Measurements from ENCODE around the gene RGS6. TPM values are rescaled to one million over a fixed set of nuclear protein-coding genes. Genes with fewer than 3 reads are reported as not detected.
"Not testable (repeated sequence)": the region's sequence is repeated elsewhere in the genome, so short reads cannot be mapped to it uniquely, and the experiment has no call there.

The RGS6 gene
- total RNA-seq (2022) = not detected in 2 replicates
- Bru-seq, nascent RNA = percentile 3 among the genes with signal in this experiment
- BruChase-seq, experiment 1, labeled RNA remaining after a 6-hour chase = percentile 3 among the genes with signal in this experiment
- percentile 3 among the genes with signal in this experiment for BruChase-seq, experiment 2, labeled RNA remaining after a 2-hour chase
- long read RNA-seq = 0 reads

DNA sequence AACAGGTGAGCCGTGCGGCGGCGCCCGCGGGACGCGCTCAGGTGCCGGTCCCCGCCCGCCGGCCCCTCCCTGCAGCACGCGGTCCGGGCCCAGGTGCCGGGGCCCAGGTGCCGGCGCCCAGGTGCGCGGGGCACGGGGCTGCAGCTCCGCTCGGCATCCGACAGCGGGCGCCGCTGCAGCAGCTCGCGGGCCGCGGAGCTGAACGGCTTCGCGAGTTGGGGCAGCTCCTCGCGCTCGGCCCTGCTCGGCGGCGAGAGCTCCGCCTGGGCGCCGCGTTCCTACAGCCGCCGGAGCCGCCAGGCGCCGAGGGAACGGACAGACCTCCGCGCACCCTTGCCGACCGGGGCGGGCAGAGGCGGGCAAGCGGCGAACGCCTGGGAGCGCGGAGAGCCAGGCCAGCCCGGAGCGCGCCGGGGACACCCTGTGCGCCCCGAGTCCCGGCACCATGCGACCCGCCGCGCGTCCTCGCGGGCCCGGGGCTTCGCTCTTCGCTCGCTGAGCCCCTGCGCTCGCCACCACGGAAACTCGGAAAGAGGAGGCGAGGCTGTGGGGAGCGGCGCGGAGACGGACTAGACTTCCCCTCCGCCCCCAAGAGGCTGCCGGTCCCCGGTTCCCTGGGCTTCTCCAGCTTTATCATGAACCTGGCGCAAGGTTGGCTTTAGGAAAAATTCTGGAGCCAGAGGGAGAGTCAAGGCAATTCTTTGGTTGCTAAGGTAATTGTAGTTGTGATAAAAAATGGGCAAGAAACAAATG lies at the start of gene RGS6:
Gene RGS6, plus strand, starts transcription at position 201 of the 753 bp plus-strand sequence.
- intact Hi-C loops (cut with micrococcal nuclease; ENCODE audit: unreplicated experiment) = no loop called here
- H3K36me3 Mint-ChIP-seq (ENCODE audit: insufficient read depth, unreplicated experiment) = no peaks in the 10 kb centered on the region
- CTCF ChIA-PET = interaction anchor here (0.6 to 0.7 kb wide), 2 partner anchors 179 to 771 kb away, joined by 3 to 4 read pairs; no protein-coding TSS in a partner anchor
- BruUV-seq (replicated peaks) = no TSS peak
- H3K9me3 Mint-ChIP-seq (ENCODE audit: low read depth, unreplicated experiment) = no peaks in the 10 kb centered on the region
- DNase-seq = peak; percentile 70
- peak within 1 kb of the TSS; percentile 41 for H3K4me3 Mint-ChIP-seq (ENCODE audit: low read depth, unreplicated experiment)
- H3K27me3 Mint-ChIP-seq (ENCODE audit: unreplicated experiment) = peaks cover 56% of the 10 kb centered on the region
- H3K27ac Mint-ChIP-seq (ENCODE audit: unreplicated experiment) = no peak within 1 kb of the TSS
- TF ChIP-seq, protein P1, sequence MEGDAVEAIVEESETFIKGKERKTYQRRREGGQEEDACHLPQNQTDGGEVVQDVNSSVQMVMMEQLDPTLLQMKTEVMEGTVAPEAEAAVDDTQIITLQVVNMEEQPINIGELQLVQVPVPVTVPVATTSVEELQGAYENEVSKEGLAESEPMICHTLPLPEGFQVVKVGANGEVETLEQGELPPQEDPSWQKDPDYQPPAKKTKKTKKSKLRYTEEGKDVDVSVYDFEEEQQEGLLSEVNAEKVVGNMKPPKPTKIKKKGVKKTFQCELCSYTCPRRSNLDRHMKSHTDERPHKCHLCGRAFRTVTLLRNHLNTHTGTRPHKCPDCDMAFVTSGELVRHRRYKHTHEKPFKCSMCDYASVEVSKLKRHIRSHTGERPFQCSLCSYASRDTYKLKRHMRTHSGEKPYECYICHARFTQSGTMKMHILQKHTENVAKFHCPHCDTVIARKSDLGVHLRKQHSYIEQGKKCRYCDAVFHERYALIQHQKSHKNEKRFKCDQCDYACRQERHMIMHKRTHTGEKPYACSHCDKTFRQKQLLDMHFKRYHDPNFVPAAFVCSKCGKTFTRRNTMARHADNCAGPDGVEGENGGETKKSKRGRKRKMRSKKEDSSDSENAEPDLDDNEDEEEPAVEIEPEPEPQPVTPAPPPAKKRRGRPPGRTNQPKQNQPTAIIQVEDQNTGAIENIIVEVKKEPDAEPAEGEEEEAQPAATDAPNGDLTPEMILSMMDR (IDR thresholded peaks at IDR 0.05; ENCODE audit: unreplicated experiment) = no peak
- H3K4me1 Mint-ChIP-seq (ENCODE audit: low read depth, unreplicated experiment) = peaks cover 8% of the 10 kb centered on the region

GRCh38 chr14:71883094-71883493 lies 49.1 kb upstream of the RGS6 start:
- intact Hi-C loops (cut with micrococcal nuclease; ENCODE audit: unreplicated experiment) = no loop called here
- TF ChIP-seq, protein P1 (IDR thresholded peaks at IDR 0.05; ENCODE audit: unreplicated experiment) = no peak
- no peak overlapping the region for H3K4me3 Mint-ChIP-seq (ENCODE audit: low read depth, unreplicated experiment)
- H3K27me3 Mint-ChIP-seq (ENCODE audit: unreplicated experiment) = peaks cover 52% of the 10 kb centered on the region
- CTCF ChIA-PET = interaction anchor here (0.6 kb wide), 1 partner anchor 1075 kb away, joined by 5 read pairs; no protein-coding TSS in a partner anchor
- no peak for DNase-seq
- H3K36me3 Mint-ChIP-seq (ENCODE audit: insufficient read depth, unreplicated experiment) = no peaks in the 10 kb centered on the region
- no TSS peak for BruUV-seq (replicated peaks)
- no peaks in the 10 kb centered on the region for H3K9me3 Mint-ChIP-seq (ENCODE audit: low read depth, unreplicated experiment)
- H3K27ac Mint-ChIP-seq (ENCODE audit: unreplicated experiment) = no peak overlapping the region
- H3K4me1 Mint-ChIP-seq (ENCODE audit: low read depth, unreplicated experiment) = no peaks in the 10 kb centered on the region

- TF ChIP-seq, protein P1 (IDR thresholded peaks at IDR 0.05; ENCODE audit: unreplicated experiment) = no peak
- no peaks in the 10 kb centered on the region for H3K4me1 Mint-ChIP-seq (ENCODE audit: low read depth, unreplicated experiment)
- no peak overlapping the region for H3K27ac Mint-ChIP-seq (ENCODE audit: unreplicated experiment)
- H3K27me3 Mint-ChIP-seq (ENCODE audit: unreplicated experiment) = peaks cover 74% of the 10 kb centered on the region
- H3K36me3 Mint-ChIP-seq (ENCODE audit: insufficient read depth, unreplicated experiment) = no peaks in the 10 kb centered on the region
- H3K9me3 Mint-ChIP-seq (ENCODE audit: low read depth, unreplicated experiment) = peaks cover 3% of the 10 kb centered on the region
- no peak for DNase-seq
- no peak overlapping the region for H3K4me3 Mint-ChIP-seq (ENCODE audit: low read depth, unreplicated experiment)
- no TSS peak for BruUV-seq (replicated peaks)
- intact Hi-C loops (cut with micrococcal nuclease; ENCODE audit: unreplicated experiment) = no loop called here
- CTCF ChIA-PET = no interaction called here
Observed at GRCh38 chr14:71885301-71885700, 46.9 kb upstream of the RGS6 start.

DNA sequence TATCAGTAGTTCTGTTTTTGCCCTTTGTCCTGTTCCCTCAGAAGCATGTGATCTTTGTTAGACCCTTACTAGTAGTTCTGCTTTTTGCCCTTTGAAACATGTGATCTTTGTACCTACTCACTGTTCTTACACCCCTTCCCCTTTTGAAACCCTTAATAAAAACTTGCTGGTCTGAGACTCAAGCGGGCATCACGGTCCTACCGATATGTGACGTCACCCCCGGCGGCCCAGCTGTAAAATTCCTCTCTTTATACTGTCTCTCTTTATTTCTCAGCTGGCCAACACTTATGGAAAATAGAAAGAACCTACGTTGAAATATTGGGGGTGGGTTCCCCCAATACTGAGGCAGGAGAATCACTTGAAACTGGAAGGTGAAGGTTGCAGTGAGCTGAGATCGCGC lies 44.4 kb upstream of the RGS6 start:
- DNase-seq; H3K4me3 Mint-ChIP-seq (ENCODE audit: low read depth, unreplicated experiment); CTCF ChIA-PET; BruUV-seq (replicated peaks); intact Hi-C loops (cut with micrococcal nuclease; ENCODE audit: unreplicated experiment); H3K9me3 Mint-ChIP-seq (ENCODE audit: low read depth, unreplicated experiment); H3K36me3 Mint-ChIP-seq (ENCODE audit: insufficient read depth, unreplicated experiment); H3K4me1 Mint-ChIP-seq (ENCODE audit: low read depth, unreplicated experiment); H3K27ac Mint-ChIP-seq (ENCODE audit: unreplicated experiment): not testable (repeated sequence)
- peaks cover 83% of the 10 kb centered on the region for H3K27me3 Mint-ChIP-seq (ENCODE audit: unreplicated experiment)

DNA sequence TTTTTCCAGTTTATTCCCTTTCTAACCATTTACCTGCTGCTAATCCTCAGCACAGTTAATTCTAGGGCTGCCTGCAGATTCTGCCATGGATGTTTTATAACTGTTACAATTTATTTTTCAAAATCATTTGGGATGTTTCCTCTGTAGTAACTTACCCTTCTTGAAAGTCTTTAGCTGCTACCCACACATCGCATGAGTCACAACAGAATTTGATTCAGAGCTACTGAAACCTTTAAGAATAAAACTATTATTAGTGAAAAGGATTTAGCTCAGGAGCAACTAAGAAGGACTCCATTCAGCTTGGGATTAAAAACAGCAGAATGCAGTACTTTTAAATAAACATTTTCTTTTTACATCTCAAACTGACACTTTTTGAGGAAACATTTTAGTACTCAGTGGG lies 41.7 kb upstream of the RGS6 start:
- TF ChIP-seq, protein P1 (IDR thresholded peaks at IDR 0.05; ENCODE audit: unreplicated experiment) = no peak
- H3K4me1 Mint-ChIP-seq (ENCODE audit: low read depth, unreplicated experiment) = no peaks in the 10 kb centered on the region
- no peak overlapping the region for H3K27ac Mint-ChIP-seq (ENCODE audit: unreplicated experiment)
- CTCF ChIA-PET = no interaction called here
- H3K9me3 Mint-ChIP-seq (ENCODE audit: low read depth, unreplicated experiment) = peaks cover 3% of the 10 kb centered on the region
- H3K27me3 Mint-ChIP-seq (ENCODE audit: unreplicated experiment) = peaks cover 73% of the 10 kb centered on the region
- no peak for DNase-seq
- intact Hi-C loops (cut with micrococcal nuclease; ENCODE audit: unreplicated experiment) = no loop called here
- no peak overlapping the region for H3K4me3 Mint-ChIP-seq (ENCODE audit: low read depth, unreplicated experiment)
- H3K36me3 Mint-ChIP-seq (ENCODE audit: insufficient read depth, unreplicated experiment) = no peaks in the 10 kb centered on the region
- no TSS peak for BruUV-seq (replicated peaks)
